K562 (cell line): ENCODE measurements around the gene NOS2.

Experiments used
- CBFB ChIP-seq: sonication (generic); formaldehyde crosslinking; IDR thresholded peaks from 2 replicates; pipeline ENCODE4 v1.4.0; 2020; ENCODE audit warnings: mild to moderate bottlenecking, missing genetic modification reagents
- ZNF586 ChIP-seq: fragments of 450-650 bp; formaldehyde crosslinking; conservative IDR thresholded peaks from 2 replicates; pipeline ENCODE4 v1.4.0; 2020; ENCODE audit warnings: mild to moderate bottlenecking, moderate library complexity

- TF ChIP-seq CBFB (CRISPR knock-in tag) (no peak), ZNF586 (CRISPR knock-in tag) (no peak)
These were observed 40.8 kb downstream of the NOS2 start for GRCh38 chr17:27759528-27759927.
